BLaER1 (cell line): Measurements from ENCODE around the gene CLPSL2.
A peak's percentile ranks its signal among the peaks of the same experiment; 100 is the strongest.

ENCODE experiments used
- H3K27ac ChIP-seq: shearing (Covaris generic); formaldehyde crosslinking; 2 replicates; pipeline ENCODE4 v1.8.1; 2022
- H3K27me3 ChIP-seq: shearing (Covaris generic); formaldehyde crosslinking; 2 replicates; pipeline ENCODE4 v1.8.1; 2022
- H3K36me3 ChIP-seq: shearing (Covaris generic); formaldehyde crosslinking; 2 replicates; pipeline ENCODE4 v1.8.1; 2022
- H3K4me1 ChIP-seq: shearing (Covaris generic); formaldehyde crosslinking; 2 replicates; pipeline ENCODE4 v1.8.1; 2022
- H3K4me2 ChIP-seq: shearing (Covaris generic); formaldehyde crosslinking; 2 replicates; pipeline ENCODE4 v1.8.1; 2022
- H3K4me3 ChIP-seq: shearing (Covaris generic); formaldehyde crosslinking; 2 replicates; pipeline ENCODE4 v1.8.1; 2022
- H3K9ac ChIP-seq: shearing (Covaris generic); formaldehyde crosslinking; 2 replicates; pipeline ENCODE4 v1.8.1; 2022
- H3K9me3 ChIP-seq: shearing (Covaris generic); formaldehyde crosslinking; 2 replicates; pipeline ENCODE4 v1.8.1; 2022
- H4K20me1 ChIP-seq: shearing (Covaris generic); formaldehyde crosslinking; 2 replicates; pipeline ENCODE4 v1.8.1; 2022
- Cebpa-rat ChIP-seq: shearing (Covaris generic); IDR thresholded peaks from 2 replicates; pipeline ENCODE4 v1.8.1; 2022

CLPSL2 gene

DNA sequence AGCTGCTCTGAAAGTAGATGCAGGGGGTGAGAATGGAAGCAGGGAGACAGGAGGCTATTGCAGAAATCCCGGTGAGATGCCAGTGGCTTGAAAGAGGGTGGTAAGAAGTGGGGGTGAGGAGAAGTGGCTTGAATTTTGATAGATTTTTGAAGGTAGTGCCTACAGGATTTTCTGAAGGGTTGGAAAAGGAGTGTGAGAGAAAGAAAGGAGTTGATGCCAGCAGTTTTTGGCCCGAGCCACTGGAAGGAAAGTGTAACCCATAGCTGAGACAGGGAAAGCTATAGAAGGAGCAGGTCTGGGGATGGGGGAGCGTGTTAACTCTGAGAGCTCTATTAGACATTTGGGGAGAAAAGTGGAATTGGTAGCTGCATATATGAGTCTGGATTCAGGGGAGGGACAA, 29.9 kb upstream of the CLPSL2 start:
- TF ChIP-seq Cebpa-rat: no peak
- no peaks in the 10 kb centered on the region for H4K20me1 ChIP-seq

DNA sequence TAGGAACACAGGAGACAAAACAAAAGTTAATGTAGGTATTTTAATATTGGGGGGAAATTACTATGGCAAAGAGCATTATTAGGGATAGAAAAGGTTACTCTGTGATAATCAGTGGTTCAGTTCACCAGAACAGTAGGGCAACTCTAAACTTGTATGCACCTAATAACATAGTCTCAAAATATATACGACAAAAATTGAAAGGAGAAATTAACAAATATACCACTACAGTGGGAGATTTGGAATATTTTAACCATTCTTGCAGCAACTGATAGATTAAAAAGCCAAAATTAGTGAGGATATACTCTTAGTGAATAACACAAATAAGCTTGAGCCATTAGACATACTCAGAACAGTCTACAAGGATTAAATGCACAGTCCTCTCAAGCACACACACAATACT, 28.5 kb upstream of the CLPSL2 start:
- no peaks in the 10 kb centered on the region for H3K4me1 ChIP-seq
- H4K20me1 ChIP-seq: no peaks in the 10 kb centered on the region
- no peak overlapping the region for H3K9ac ChIP-seq
- peaks cover 15% of the 10 kb centered on the region for H3K9me3 ChIP-seq
- H3K4me2 ChIP-seq: no peak overlapping the region
- no peak for TF ChIP-seq Cebpa-rat
- H3K27ac ChIP-seq: no peak overlapping the region
- H3K36me3 ChIP-seq: no peaks in the 10 kb centered on the region
- no peak overlapping the region for H3K4me3 ChIP-seq
- no peaks in the 10 kb centered on the region for H3K27me3 ChIP-seq

More for the DNA sequence above, 29.9 kb upstream of the CLPSL2 start:
- Histone ChIP-seq H3K36me3 (no peaks in the 10 kb centered on the region), H3K4me1 (no peaks in the 10 kb centered on the region), H3K27me3 (no peaks in the 10 kb centered on the region), H3K9me3 (peaks cover 15% of the 10 kb centered on the region), H3K4me3 (no peak overlapping the region), H3K9ac (no peak overlapping the region), H3K4me2 (no peak overlapping the region), H3K27ac (no peak overlapping the region)

DNA sequence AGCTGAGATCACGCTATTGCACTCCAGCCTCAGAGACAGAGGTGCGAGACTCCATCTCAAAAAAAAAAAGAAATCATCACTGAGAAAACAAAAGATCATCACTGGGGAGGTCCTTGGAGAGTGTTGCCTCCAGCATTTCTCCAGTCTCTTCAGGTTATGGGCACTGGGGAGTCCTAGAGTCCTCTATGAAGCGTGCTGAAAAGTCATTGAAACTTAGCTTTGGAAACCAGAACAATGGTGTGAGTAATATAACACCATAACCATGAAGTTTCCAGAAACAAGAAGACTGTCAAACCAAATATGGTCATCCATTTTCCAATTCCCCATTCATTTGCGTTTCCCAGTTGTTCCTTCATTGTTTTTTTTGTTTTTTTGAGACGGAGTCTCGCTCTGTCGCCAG, 25.8 kb upstream of the CLPSL2 start:
- Histone ChIP-seq H3K36me3 (no peaks in the 10 kb centered on the region), H3K4me3 (no peak overlapping the region), H3K9ac (no peak overlapping the region), H3K9me3 (peaks cover 15% of the 10 kb centered on the region), H3K4me1 (peaks cover 13% of the 10 kb centered on the region), H4K20me1 (no peaks in the 10 kb centered on the region), H3K27me3 (no peaks in the 10 kb centered on the region), H3K4me2 (no peak overlapping the region), H3K27ac (no peak overlapping the region)
- TF ChIP-seq Cebpa-rat: no peak

DNA sequence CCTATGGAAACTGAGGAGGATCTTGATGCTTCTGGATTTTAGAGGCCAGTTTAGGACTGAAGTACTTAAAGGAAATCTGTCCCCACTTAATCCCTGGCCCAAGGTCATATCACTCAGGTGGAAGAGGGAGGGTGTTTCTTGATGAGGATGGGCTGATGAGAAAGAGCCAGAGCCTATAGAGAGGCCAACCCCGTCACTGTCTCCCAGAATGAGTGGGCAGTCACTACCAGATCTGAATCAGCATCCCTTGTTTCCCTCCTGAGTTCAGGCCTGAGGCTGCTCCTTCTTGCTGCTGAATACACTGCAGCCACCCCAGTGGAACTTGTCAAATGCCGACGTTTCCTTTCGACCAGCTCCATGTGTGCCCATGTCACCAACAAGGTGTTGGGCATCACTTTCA, 24.8 kb upstream of the CLPSL2 start:
- Histone ChIP-seq H4K20me1 (no peaks in the 10 kb centered on the region), H3K27ac (no peak overlapping the region), H3K9me3 (peaks cover 15% of the 10 kb centered on the region), H3K36me3 (no peaks in the 10 kb centered on the region), H3K4me3 (no peak overlapping the region), H3K27me3 (no peaks in the 10 kb centered on the region), H3K4me1 (peaks cover 14% of the 10 kb centered on the region), H3K9ac (no peak overlapping the region), H3K4me2 (no peak overlapping the region)
- TF ChIP-seq Cebpa-rat: no peak

DNA sequence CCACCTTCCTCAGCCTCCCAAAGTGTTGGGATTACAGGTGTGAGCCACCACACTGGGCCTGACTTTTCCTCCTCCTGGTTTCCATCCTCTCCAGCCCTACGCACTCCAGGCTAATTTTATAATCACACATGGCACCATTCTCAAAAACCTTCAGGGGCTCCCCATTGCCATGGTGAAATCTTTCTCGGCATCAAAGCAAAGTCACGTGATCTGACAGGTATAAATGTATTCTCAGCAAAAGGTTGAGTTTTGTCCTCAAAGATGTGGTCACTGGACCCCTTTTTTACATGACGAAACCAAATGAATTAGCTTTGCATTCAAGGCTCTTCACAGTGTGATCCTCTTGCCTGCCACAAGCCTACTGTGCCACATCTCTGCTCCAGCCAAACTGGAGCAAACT, 24.1 kb upstream of the CLPSL2 start:
- Histone ChIP-seq H3K4me2 (no peak overlapping the region), H3K4me3 (no peak overlapping the region), H3K36me3 (no peaks in the 10 kb centered on the region), H4K20me1 (no peaks in the 10 kb centered on the region), H3K9me3 (peaks cover 13% of the 10 kb centered on the region), H3K27ac (no peak overlapping the region), H3K4me1 (peaks cover 21% of the 10 kb centered on the region), H3K27me3 (no peaks in the 10 kb centered on the region), H3K9ac (no peak overlapping the region)
- no peak for TF ChIP-seq Cebpa-rat

DNA sequence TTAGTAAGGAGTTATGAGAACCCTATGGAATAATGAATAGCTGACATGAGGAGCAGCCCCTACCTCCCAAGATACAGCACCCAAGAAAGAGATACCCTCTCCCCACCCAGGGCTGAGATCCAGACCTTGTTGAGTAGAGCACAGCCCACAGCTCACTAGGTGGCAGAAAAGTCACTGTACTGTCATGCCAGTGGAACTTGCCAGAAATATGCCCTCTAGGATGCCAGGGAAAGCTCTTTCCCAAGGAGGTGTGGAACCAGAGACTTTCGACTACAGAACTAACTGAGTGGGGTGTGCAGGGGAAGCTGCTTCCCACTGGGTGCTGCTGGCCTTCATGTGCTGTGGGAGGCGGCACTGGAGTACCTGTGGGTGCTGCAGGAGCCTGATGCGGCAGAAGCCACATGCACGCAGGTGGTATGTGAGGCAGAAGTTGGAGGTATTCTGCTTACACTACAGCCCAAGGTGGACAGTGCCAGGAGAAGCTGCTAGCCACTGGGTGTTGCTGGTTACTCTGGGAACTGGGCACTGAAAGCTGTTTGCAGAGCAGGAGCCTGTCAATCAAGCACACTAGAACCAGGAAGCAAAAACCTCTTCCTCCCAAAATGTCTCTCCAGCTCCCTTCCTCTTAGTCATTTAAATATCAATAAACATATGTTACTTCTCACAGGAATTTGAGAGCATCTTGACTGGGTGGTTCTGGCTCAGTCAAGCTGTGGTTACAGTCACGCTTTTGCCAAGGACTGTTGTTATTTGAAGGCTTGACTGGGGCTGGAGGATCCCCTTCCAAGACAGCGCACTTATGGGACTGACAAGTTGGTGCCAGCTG, 21.7 kb upstream of the CLPSL2 start:
- peak overlapping the region; percentile 8; the same call in 1 of the 2 replicates for H3K4me2 ChIP-seq
- no peaks in the 10 kb centered on the region for H4K20me1 ChIP-seq
- H3K36me3 ChIP-seq: no peaks in the 10 kb centered on the region
- no peaks in the 10 kb centered on the region for H3K27me3 ChIP-seq
- no peaks in the 10 kb centered on the region for H3K9me3 ChIP-seq
- no peak overlapping the region for H3K4me3 ChIP-seq
- H3K9ac ChIP-seq: no peak overlapping the region
- no peak for TF ChIP-seq Cebpa-rat
- peaks cover 45% of the 10 kb centered on the region for H3K4me1 ChIP-seq
- H3K27ac ChIP-seq: no peak overlapping the region; the same call in 1 of the 2 replicates

DNA sequence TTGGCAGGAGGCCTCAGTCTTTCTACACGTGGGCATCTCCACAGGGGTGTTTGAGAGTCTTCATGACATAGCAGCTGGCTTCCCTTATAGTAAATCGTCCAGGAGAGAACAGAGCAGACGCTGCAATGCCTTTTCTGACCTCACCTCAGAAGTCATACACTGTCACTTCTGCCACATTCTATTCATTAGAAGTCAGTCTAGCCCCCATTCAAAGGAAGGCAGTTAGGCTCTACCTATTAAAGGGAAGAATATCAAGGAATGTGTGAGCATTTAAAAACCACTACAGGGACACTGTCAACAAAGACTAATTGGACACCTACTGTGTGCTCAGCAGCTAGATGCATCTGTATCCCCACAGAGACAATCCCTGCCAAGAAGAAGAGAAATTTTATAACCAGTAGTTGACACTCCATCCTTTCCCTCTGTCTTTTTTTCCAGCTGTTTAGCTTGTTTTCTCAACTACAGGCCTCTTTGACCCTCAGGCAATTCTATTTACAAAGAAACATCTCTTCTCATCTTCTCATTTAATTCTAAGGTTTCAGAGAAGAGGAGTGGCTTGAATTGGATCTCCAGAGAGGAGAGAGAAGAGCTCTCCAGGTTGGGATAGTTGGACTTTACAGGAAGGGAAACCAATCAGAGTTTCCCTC, 21.0 kb upstream of the CLPSL2 start:
- TF ChIP-seq Cebpa-rat: no peak
- Histone ChIP-seq H4K20me1 (no peaks in the 10 kb centered on the region), H3K4me2 (peak overlapping the region; percentile 8; the same call in 1 of the 2 replicates), H3K36me3 (no peaks in the 10 kb centered on the region), H3K27ac (no peak overlapping the region; the same call in 1 of the 2 replicates), H3K27me3 (no peaks in the 10 kb centered on the region), H3K9ac (no peak overlapping the region), H3K9me3 (no peaks in the 10 kb centered on the region), H3K4me1 (peaks cover 52% of the 10 kb centered on the region), H3K4me3 (no peak overlapping the region)

DNA sequence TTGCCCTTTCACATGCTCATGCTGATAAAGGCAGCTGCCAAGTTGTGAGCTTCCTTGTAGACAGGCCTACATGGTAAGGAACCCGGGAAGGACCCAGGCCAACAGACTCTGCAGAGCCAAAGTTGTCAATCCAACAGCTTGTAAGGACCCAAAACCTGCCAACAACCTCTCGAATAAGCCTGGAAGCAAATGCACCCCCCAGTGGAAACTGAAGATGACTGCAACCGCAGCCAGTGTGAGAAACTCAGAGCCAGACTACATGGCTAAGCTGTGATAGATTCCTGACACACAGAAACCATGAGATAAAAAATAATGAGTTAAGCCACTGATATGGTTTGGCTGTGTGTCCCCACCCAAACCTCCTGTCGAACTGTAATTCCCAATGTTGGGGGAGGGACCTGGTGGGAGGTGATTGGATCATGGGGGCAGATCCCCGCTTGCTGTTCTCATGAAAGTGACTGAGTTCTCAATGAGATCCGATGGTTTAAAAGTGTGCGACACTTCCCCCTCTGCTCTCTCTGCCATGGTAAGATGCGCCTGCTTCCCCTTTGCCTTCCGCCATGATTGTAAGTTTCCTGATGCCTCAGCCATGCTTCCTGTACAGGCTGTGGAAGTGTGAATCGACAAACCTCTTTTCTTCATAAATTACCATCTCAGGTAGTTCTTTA, 18.8 kb upstream of the CLPSL2 start:
- H3K4me1 ChIP-seq: peaks cover 56% of the 10 kb centered on the region
- H3K9me3 ChIP-seq: no peaks in the 10 kb centered on the region
- no peaks in the 10 kb centered on the region for H3K27me3 ChIP-seq
- no peak overlapping the region for H3K9ac ChIP-seq
- H3K4me3 ChIP-seq: no peak overlapping the region
- peak overlapping the region; percentile 75 for H3K4me2 ChIP-seq
- no peaks in the 10 kb centered on the region for H3K36me3 ChIP-seq
- peak overlapping the region; percentile 77 for H3K27ac ChIP-seq
- TF ChIP-seq Cebpa-rat: no peak
- no peaks in the 10 kb centered on the region for H4K20me1 ChIP-seq

DNA sequence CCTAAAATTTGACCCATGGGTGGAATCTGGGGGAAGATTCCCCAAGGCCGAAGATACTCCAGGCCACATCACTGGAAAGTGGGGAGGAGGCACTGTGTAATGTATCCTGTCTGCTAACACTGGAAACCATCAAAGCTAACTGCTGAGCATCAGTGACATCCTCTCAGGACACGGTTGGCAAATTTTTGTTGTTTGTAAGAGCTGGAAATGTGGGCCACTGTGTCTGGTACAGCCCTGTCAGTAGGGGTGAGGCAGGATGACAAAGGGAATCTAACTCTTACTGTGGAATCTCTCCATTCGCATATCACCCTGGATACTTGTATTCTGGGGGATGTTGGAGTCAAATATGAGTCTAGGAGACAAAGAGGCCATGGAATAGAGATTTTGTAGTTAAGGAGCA, 17.0 kb upstream of the CLPSL2 start:
- TF ChIP-seq Cebpa-rat: no peak
- Histone ChIP-seq H3K27me3 (no peaks in the 10 kb centered on the region), H3K4me1 (peaks cover 54% of the 10 kb centered on the region), H3K9me3 (no peaks in the 10 kb centered on the region), H4K20me1 (no peaks in the 10 kb centered on the region), H3K4me3 (0 out of 2 replicates have a peak overlapping the region, but pooled peaks have one; percentile 2), H3K4me2 (peak overlapping the region; percentile 75), H3K36me3 (no peaks in the 10 kb centered on the region), H3K9ac (peak overlapping the region; percentile 57), H3K27ac (peak overlapping the region; percentile 77)

DNA sequence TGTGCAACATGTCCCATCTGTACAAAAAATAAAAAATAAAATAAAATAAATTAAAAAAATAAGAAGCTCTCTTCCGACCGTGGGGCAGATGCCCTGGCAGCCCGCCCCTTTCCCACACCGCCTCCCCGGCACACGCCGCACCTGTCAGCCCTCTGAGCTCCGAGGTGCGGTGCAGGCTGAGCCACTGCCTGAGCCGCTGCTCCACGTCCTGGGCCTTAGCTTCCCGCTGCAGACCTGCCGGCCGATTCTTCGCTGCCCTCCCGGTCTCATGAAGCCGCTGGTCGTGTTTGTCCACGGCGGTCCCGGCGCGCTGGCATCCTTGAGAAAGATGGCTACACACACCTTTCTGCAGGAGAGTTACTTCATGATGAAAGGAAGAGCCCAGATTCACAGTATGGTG, 10.7 kb upstream of the CLPSL2 start:
- TF ChIP-seq Cebpa-rat: no peak
- no peaks in the 10 kb centered on the region for H3K27me3 ChIP-seq
- H3K4me1 ChIP-seq: peaks cover 13% of the 10 kb centered on the region
- H4K20me1 ChIP-seq: no peaks in the 10 kb centered on the region
- no peaks in the 10 kb centered on the region for H3K9me3 ChIP-seq
- H3K27ac ChIP-seq: no peak overlapping the region
- H3K36me3 ChIP-seq: no peaks in the 10 kb centered on the region
- no peak overlapping the region for H3K4me3 ChIP-seq
- H3K9ac ChIP-seq: no peak overlapping the region
- H3K4me2 ChIP-seq: no peak overlapping the region
